ENCODE data around the gene BCORL1. TPM values are rescaled to one million over a fixed set of nuclear protein-coding genes. Genes with fewer than 3 reads are reported as not detected.

Gene BCORL1
- total RNA-seq, 1 experiment from 2014 or later, result 30.8 TPM

DNA sequence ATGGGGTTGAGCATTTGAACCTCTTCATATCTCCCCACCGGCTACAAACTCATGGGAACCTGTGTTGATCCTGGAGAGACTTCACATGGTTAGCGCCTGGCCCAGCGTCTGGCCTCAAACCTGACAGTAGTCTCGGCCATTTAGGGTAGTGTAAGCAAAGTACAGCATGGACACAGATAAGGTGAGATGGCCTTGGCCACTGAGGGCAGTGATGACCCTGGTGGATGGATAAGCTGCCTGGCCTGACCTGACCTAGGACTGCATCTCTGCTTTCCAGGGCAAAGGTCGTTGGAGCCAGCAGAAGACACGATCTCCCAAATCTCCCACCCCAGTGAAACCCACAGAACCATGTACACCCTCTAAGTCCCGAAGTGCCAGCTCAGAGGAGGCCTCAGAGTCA lies 51.7 kb downstream of the BCORL1 start:
- intact Hi-C loops (cut with micrococcal nuclease), result no loop called here
- no peak for ATAC-seq
- Histone ChIP-seq H4K20me1 (ENCODE audit: insufficient read depth) (no peaks in the 10 kb centered on the region), H3K79me2 (ENCODE audit: insufficient read depth, low read length) (no peaks in the 10 kb centered on the region), H3K9ac (ENCODE audit: low read length) (no peak overlapping the region), H3K9me3 (ENCODE audit: control insufficient read depth in 1 of 2, insufficient read depth in 1 of 2, low read depth in 1 of 2, low read length in 2 of 2) (no peaks in the 10 kb centered on the region), H2AFZ (ENCODE audit: low read depth, low read length, poor library complexity, severe bottlenecking) (no peak overlapping the region), H3K27me3 (ENCODE audit: insufficient read depth, low read length) (no peaks in the 10 kb centered on the region), H3K4me1 (ENCODE audit: control insufficient read depth in 1 of 2, insufficient read depth in 2 of 2, low read length in 2 of 2) (no peaks in the 10 kb centered on the region), H3K9me2 (ENCODE audit: insufficient read depth) (no peaks in the 10 kb centered on the region), H3K4me2 (ENCODE audit: low read length) (no peak overlapping the region), H3K4me3 (replicated peaks in 1 of 2; ENCODE audit: low read depth in 1 of 2, low read length in 2 of 2) (no peak overlapping the region), H3K27ac (ENCODE audit: low read depth, low read length) (no peak overlapping the region), H3K36me3 (ENCODE audit: control insufficient read depth in 1 of 2, insufficient read depth in 2 of 2, low read length in 2 of 2) (peaks cover 0 to 19% of the 10 kb centered on the region in 2 experiments; a peak in 2 of 4 replicates)
- TF ChIP-seq, protein P1, sequence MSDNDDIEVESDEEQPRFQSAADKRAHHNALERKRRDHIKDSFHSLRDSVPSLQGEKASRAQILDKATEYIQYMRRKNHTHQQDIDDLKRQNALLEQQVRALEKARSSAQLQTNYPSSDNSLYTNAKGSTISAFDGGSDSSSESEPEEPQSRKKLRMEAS (IDR thresholded peaks at IDR 0.05), result no peak
- TF ChIP-seq JUND (IDR thresholded peaks at IDR 0.05) (no peak), SP1 (IDR thresholded peaks at IDR 0.05; ENCODE audit: low read depth) (no peak), EZH2 (IDR thresholded peaks at IDR 0.05) (no peak), POLR2AphosphoS5 (IDR thresholded peaks at IDR 0.05; ENCODE audit: low read depth, low read length) (no peak), ZBTB33 (IDR thresholded peaks at IDR 0.05; ENCODE audit: extremely low read depth, insufficient replicate concordance, low read length) (no peak), CEBPB (IDR thresholded peaks at IDR 0.05; ENCODE audit: low read depth) (no peak), SRF (IDR thresholded peaks at IDR 0.05; ENCODE audit: low read depth) (no peak), ZNF274 (IDR thresholded peaks at IDR 0.05; ENCODE audit: low read depth, low read length) (no peak), CBX3 (IDR thresholded peaks at IDR 0.05; ENCODE audit: low read depth) (no peak), YY1 (IDR thresholded peaks at IDR 0.05; ENCODE audit: extremely low read depth, insufficient replicate concordance, low read depth, low read length) (no peak)
- TF ChIP-seq, protein P2, sequence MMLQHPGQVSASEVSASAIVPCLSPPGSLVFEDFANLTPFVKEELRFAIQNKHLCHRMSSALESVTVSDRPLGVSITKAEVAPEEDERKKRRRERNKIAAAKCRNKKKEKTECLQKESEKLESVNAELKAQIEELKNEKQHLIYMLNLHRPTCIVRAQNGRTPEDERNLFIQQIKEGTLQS (IDR thresholded peaks at IDR 0.05), result no peak
- DNase-seq (ENCODE audit: low read depth, low spot score), result no peak
- ChIA-PET RAD21 (ENCODE audit: low non-redundant PET in 1 of 2, low total read pairs in 2 of 2, uncharacterized antibody in 2 of 2, unreplicated experiment in 2 of 2) (no interaction called here), POLR2A (no interaction called here), CTCF (no interaction called here)
- no TSS peak for BruUV-seq (replicated peaks)
